Suprapubic skin (tissue), 4 donors: ENCODE data around the gene TPSB2. TPM values are rescaled to one million over a fixed set of nuclear protein-coding genes. Genes with fewer than 3 reads are reported as not detected.
"Not testable (repeated sequence)": the region's sequence is repeated elsewhere in the genome, so short reads cannot be mapped to it uniquely, and the experiment has no call there.

Source experiments
- DNase-seq, 2 donors: peaks; one replicate each; pipeline ENCODE4 v3.0.0-alpha.2; 2019; ENCODE audit warnings: low spot score in 2 of 2
- H3K27ac ChIP-seq: fragments of 200-600 bp; sonication (generic); one replicate; pipeline ENCODE4 v1.5.1; 2019
- H3K27me3 ChIP-seq: fragments of 200-600 bp; sonication (generic); one replicate; pipeline ENCODE4 v1.5.1; 2019
- H3K36me3 ChIP-seq: fragments of 200-600 bp; sonication (generic); one replicate; pipeline ENCODE4 v1.5.1; 2019
- H3K4me1 ChIP-seq: fragments of 200-600 bp; sonication (generic); one replicate; pipeline ENCODE4 v1.5.1; 2019
- H3K4me3 ChIP-seq: fragments of 200-600 bp; sonication (generic); one replicate; pipeline ENCODE4 v1.5.1; 2019; ENCODE audit warnings: mild to moderate bottlenecking
- H3K9me3 ChIP-seq: fragments of 200-600 bp; sonication (generic); one replicate; pipeline ENCODE4 v1.5.1; 2019
- CTCF ChIP-seq, 2 donors: fragments of 200-600 bp in 1 of 2; fragments of 450-650 bp in 1 of 2; sonication (generic) in 1 of 2; IDR thresholded peaks; one replicate each; pipeline ENCODE4 v1.5.1; 2016 to 2019; ENCODE audit warnings: antibody characterized with exemption in 2 of 2, mild to moderate bottlenecking in 1 of 2, moderate library complexity in 1 of 2
- EP300 ChIP-seq: sonication (generic); formaldehyde crosslinking; IDR thresholded peaks from one replicate; pipeline ENCODE4 v1.6.1; 2017; ENCODE audit warnings: antibody characterized with exemption
- POLR2A ChIP-seq, 2 donors: fragments of 450-650 bp; IDR thresholded peaks; one replicate each; pipeline ENCODE4 v1.6.1; 2017; ENCODE audit warnings: antibody characterized with exemption in 2 of 2, mild to moderate bottlenecking in 2 of 2, moderate library complexity in 2 of 2
- POLR2AphosphoS5 ChIP-seq, 3 donors: sonication (generic); formaldehyde crosslinking; IDR thresholded peaks; one replicate each; pipeline ENCODE4 v1.6.1; 2017; ENCODE audit warnings: antibody characterized with exemption in 3 of 3
- WGBS: methylation state at CpG from one replicate; pipeline ENCODE4 v1.1.5; 2018; 5-methylcytosine and 5-hydroxymethylcytosine counted together
- total RNA-seq, 4 donors: library from RNA; depleted of rRNA; stranded (reverse); fragments of >200 nt; gene quantifications; one replicate each; pipeline ENCODE4 v1.1.0, GENCODE V29; 2016

TPSB2 gene
- total RNA-seq, 4 donors from 2014 or later, result 13.0 to 36.9 (median 22.5) TPM

DNA sequence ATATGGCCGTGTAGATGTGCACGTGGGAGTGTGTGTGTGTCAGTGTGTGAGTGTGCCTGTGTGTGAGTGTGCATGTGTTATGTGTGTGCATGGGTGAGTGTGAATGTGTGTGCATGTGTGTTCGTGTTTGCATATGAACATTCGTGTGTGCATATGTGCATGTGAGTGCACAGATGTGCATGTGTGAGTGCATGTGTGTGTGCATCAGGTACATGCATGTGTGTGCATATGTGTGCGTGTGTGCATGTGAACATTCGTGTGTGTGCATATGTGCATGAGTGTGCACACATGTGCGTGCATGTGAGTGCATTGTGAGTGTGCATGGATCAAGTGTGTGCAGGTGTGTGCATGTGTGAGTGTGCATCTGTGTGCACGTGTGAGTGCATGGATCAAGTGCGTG lies 8.0 kb upstream of the TPSB2 start:
- Histone ChIP-seq H3K27ac (no peak overlapping the region), H3K4me3 (no peak overlapping the region), H3K27me3 (peaks cover 11% of the 10 kb centered on the region), H3K36me3 (no peaks in the 10 kb centered on the region), H3K4me1 (no peaks in the 10 kb centered on the region), H3K9me3 (no peaks in the 10 kb centered on the region)
- WGBS, result 82% methylated on average over 9 of the region's 9 CpGs
- TF ChIP-seq POLR2AphosphoS5 (IDR thresholded peaks at IDR 0.05) (no peak), POLR2A (IDR thresholded peaks at IDR 0.05) (no peak), CTCF (IDR thresholded peaks at IDR 0.05) (no peak), EP300 (no peak)
- DNase-seq, result no peak

DNA sequence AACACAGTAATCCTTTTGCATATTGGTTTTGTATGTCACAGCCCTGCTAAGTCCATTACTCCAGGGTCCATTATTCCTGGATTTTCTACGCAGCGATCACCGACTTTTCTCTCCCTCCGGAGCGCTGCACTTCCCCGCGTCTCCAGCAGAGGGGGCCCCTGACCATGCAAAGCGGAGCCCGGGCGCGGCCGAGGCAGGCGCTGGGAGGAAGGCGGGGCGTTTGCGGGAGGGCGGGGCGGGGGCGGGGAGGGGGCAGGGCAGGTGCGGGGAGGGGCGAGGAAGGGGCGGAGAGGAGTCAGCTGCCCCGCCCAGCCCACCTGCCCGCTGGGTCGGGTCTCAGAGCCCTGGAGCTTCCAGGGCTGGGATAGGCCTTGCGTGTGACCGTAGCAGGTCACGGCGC lies 6.7 kb upstream of the TPSB2 start:
- DNase-seq, H3K9me3 ChIP-seq, H3K36me3 ChIP-seq, H3K4me1 ChIP-seq, H3K4me3 ChIP-seq, H3K27ac ChIP-seq: not testable (repeated sequence)
- no CpG with 5 or more reads among the region's 29 CpGs for WGBS
- peaks cover 11% of the 10 kb centered on the region for H3K27me3 ChIP-seq

GRCh38 chr16:1232049-1232748 lies 2.2 kb upstream of the TPSB2 start:
- H3K4me1 ChIP-seq, H3K27me3 ChIP-seq, H3K36me3 ChIP-seq, DNase-seq, H3K4me3 ChIP-seq, H3K9me3 ChIP-seq, H3K27ac ChIP-seq: not testable (repeated sequence)
- no CpG with 5 or more reads among the region's 47 CpGs for WGBS

DNA sequence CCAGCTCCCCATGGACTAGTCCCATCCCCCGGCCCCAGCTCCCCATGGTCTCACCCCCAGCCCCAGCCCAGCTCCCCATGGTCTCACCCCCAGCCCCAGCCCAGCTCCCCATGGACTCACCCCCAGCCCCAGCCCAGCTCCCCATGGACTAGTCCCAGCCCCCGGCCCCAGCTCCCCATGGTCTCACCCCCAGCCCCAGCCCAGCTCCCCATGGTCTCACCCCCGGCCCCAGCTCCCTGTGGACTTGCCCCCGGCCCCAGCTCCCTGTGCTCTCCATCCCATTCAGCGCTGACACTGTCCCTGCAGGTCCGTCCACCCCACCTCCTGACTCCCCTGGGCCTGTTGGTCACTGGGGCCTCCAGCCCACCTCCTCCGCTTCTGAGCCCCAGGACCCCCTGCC lies 1.3 kb upstream of the TPSB2 start:
- H3K4me3 ChIP-seq, H3K27ac ChIP-seq, H3K27me3 ChIP-seq, H3K9me3 ChIP-seq, H3K4me1 ChIP-seq, DNase-seq, H3K36me3 ChIP-seq: not testable (repeated sequence)
- no CpG with 5 or more reads among the region's 7 CpGs for WGBS

DNA sequence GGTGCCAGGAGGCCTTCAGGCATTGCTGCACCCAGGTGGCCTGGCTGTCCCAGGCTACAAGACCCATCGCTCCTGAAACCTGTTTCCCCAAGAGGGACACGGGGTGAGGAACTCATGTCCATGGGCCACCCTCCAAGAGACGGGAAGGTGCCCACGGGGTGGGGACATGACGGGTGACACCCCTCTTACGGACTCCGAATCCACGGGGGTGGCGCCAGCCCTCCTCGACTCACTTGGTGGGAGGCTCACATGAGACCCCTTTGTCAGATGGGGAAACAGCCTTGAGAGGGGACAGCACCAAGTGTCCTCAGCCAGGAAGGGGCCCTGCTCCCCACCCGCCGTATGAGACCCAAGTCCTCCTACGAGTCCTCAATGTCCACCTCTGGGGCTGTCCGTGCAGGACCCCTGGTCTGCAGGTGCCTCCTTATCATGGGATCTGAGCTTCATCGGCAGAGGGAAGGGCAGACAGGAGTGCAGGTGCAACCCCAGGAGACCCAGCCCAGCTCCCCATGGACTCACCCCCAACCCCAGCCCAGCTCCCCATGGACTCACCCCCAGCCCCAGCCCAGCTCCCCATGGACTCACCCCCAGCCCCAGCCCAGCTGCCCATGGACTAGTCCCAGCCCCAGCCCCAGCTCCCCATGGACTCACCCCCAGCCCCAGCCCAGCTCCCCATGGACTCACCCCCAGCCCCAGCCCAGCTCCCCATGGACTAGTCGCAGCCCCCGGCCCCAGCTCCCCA lies 658 bp upstream of the TPSB2 start:
- WGBS, result no CpG with 5 or more reads among the region's 17 CpGs
- H3K4me1 ChIP-seq, H3K27ac ChIP-seq, H3K4me3 ChIP-seq, H3K36me3 ChIP-seq, H3K9me3 ChIP-seq, H3K27me3 ChIP-seq, DNase-seq: not testable (repeated sequence)

DNA sequence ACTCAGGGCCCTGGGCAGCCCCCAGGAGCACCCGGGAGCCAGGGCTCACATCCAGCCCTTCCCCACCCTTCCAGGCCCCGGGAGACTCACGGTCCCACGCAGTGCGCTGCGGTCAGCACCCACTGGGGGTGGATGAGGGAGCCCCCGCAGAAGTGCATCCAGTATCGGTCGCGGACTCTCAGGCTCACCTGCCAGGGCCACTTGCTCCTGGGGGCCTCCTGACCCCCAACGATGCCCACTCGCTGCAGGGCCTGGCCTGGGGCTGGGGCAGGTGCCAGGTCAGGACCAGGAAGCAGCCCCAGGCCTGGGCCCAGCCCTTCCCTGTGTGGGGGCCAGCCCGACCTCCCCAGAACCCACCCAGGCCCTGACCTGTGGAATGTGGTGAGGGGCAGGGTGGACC lies 508 bp downstream of the TPSB2 start:
- H3K9me3 ChIP-seq, H3K36me3 ChIP-seq, H3K4me1 ChIP-seq, DNase-seq, H3K27ac ChIP-seq, H3K4me3 ChIP-seq: not testable (repeated sequence)
- peaks cover 15% of the 10 kb centered on the region for H3K27me3 ChIP-seq
- no CpG with 5 or more reads among the region's 13 CpGs for WGBS

- not testable (repeated sequence) for DNase-seq, H3K4me3 ChIP-seq, H3K4me1 ChIP-seq, H3K9me3 ChIP-seq, H3K27ac ChIP-seq, H3K36me3 ChIP-seq
- H3K27me3 ChIP-seq, result peaks cover 15% of the 10 kb centered on the region
- 64% methylated on average over 6 of the region's 7 CpGs for WGBS
Measured at GRCh38 chr16:1228227-1228626, 1.8 kb downstream of the TPSB2 start.

DNA sequence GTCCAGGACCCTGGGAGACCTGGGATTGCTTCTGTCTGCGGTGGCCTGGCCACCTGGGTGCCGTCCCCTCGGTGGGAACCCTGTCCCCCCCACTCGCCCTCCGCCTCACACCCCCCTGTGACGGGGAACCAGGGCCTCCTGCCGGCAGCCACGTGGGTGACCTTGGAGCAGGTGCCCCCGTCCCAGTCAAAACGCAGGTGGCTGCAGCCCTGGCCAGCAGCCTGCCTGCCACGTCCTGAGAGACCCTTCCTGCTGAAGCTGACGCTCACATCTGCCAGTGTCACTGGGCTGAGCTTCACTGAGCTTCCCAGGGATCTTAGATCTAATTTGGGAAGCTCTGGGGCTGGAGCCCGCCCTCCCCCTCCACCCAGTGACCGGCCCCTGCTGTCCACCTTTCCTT lies 3.3 kb downstream of the TPSB2 start:
- H3K27me3 ChIP-seq, result peaks cover 26% of the 10 kb centered on the region
- not testable (repeated sequence) for DNase-seq, H3K27ac ChIP-seq, H3K9me3 ChIP-seq, H3K4me3 ChIP-seq, H3K4me1 ChIP-seq, H3K36me3 ChIP-seq
- WGBS, result no CpG with 5 or more reads among the region's 14 CpGs

DNA sequence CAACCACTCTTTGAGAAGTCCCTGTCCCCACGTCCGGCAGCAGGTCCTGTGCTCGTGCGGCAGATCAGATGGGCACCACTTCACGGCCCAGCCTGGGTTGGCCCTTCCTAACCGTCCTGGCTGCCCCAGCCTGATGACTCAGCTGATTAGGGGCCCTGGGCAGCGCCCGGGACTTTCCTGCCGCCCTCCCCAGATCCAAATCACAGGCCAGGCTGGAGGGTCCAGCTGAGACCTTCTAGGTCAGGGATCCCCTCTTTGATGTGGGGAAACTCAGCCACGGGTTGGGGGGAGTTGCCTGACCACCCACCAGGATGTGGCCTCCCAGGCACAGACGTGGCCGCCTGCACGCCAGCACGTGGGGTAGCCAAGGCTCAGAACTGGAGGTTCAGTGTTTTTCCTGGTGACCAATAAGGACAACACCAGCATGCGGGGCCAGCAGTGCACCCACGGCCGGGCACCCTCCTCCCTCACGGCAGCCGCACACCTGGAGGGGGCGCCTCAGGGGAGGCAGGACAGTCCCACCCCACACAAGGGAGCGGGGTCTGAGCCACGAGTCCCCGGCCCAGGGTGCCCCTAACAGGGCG lies 4.2 kb downstream of the TPSB2 start:
- 43% methylated on average over 10 of the region's 24 CpGs for WGBS
- H3K4me3 ChIP-seq, result not testable (repeated sequence)

More for the DNA sequence above, 4.2 kb downstream of the TPSB2 start:
- H3K27me3 ChIP-seq, result peaks cover 27% of the 10 kb centered on the region
- not testable (repeated sequence) for H3K36me3 ChIP-seq, H3K4me1 ChIP-seq, DNase-seq, H3K27ac ChIP-seq, H3K9me3 ChIP-seq
